GM18502 (cell line): ENCODE measurements around the gene ANKS3.
A peak's percentile ranks its signal among the peaks of the same experiment; 100 is the strongest.

Source experiments
- ATAC-seq: cut with Tn5 transposase; IDR thresholded peaks from one replicate; pipeline ENCODE4 v1.9.1; 2021; ENCODE audit warnings: mild to moderate bottlenecking; ENCODE audit not compliant: unreplicated experiment, poor library complexity

The ANKS3 gene

GRCh38 chr16:4733747-4734062 lies 366 bp downstream of the ANKS3 start:
- ATAC-seq, result peak; percentile 14

GRCh38 chr16:4733211-4733742 lies 794 bp downstream of the ANKS3 start:
- no peak for ATAC-seq

- ATAC-seq, result no peak
Measured at GRCh38 chr16:4729876-4730275, 4.2 kb downstream of the ANKS3 start.

- ATAC-seq, result no peak
Measured at GRCh38 chr16:4728676-4729075, 5.4 kb downstream of the ANKS3 start.

GRCh38 chr16:4726616-4727015 lies 7.5 kb downstream of the ANKS3 start:
- no peak for ATAC-seq

- no peak for ATAC-seq
Measured at GRCh38 chr16:4724661-4725270, 9.3 kb downstream of the ANKS3 start.

- ATAC-seq, result no peak
Measured at GRCh38 chr16:4723071-4723767, 10.9 kb downstream of the ANKS3 start.

- ATAC-seq, result no peak
Measured at GRCh38 chr16:4718466-4718865, 15.6 kb downstream of the ANKS3 start.

GRCh38 chr16:4714996-4715395 lies 19.1 kb downstream of the ANKS3 start:
- ATAC-seq, result no peak

- ATAC-seq, result no peak
Measured at GRCh38 chr16:4713663-4714501, 20.2 kb downstream of the ANKS3 start.

GRCh38 chr16:4709481-4709880 lies 24.6 kb downstream of the ANKS3 start:
- no peak for ATAC-seq

GRCh38 chr16:4706871-4707270 lies 27.2 kb downstream of the ANKS3 start:
- no peak for ATAC-seq

GRCh38 chr16:4704913-4705312 lies 29.2 kb downstream of the ANKS3 start:
- ATAC-seq, result no peak

- no peak for ATAC-seq
Measured at GRCh38 chr16:4704491-4704890, 29.6 kb downstream of the ANKS3 start.

- ATAC-seq, result no peak
Measured at GRCh38 chr16:4703906-4704305, 30.2 kb downstream of the ANKS3 start.

- no peak for ATAC-seq
Measured at GRCh38 chr16:4702466-4702808, 31.6 kb downstream of the ANKS3 start.

- ATAC-seq, result no peak
Measured at GRCh38 chr16:4701791-4702465, 32.1 kb downstream of the ANKS3 start.

- no peak for ATAC-seq
Measured at GRCh38 chr16:4700997-4701743, 32.9 kb downstream of the ANKS3 start.

GRCh38 chr16:4700380-4700996 lies 33.6 kb downstream of the ANKS3 start:
- no peak for ATAC-seq
